GM21515 (cell line): ENCODE results near the gene MARCKS.
"Not testable (repeated sequence)": the region's sequence is repeated elsewhere in the genome, so short reads cannot be mapped to it uniquely, and the experiment has no call there.

Experiments used
- ATAC-seq: cut with Tn5 transposase; IDR thresholded peaks from one replicate; pipeline ENCODE4 v1.9.1; 2021; ENCODE audit not compliant: unreplicated experiment

Gene MARCKS

DNA sequence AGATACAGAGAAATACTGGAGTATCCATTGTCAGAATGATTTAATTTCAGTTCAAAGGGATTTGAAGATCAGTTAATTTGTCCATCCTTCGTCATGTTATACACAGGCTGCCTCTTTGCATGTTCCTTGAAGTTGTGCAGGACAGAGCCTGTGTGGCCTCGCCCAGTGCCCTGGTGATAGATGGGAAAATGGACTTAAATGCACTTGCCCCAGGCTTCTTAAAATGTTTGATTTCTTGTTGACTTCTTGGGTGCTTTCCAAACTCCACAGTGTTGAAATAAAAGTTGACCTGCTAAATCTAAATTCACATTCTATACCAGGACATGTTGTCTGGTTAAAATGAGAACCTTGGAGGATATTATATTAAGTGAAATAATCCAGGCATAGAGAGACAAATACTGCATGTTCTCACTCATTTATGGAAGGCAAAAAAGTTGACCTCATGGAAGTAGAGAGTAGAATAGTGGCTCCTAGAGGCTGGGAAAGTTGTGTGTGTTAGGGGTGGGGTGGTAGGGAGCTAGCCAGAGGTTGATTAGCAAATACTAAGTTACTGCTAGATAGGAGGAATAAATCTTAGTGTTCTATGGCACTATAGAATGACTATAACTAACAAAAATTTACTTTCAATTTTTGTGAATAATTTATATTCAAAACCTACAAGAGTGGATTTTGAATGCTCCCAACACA lies 25.3 kb downstream of the MARCKS start:
- no peak for ATAC-seq

DNA sequence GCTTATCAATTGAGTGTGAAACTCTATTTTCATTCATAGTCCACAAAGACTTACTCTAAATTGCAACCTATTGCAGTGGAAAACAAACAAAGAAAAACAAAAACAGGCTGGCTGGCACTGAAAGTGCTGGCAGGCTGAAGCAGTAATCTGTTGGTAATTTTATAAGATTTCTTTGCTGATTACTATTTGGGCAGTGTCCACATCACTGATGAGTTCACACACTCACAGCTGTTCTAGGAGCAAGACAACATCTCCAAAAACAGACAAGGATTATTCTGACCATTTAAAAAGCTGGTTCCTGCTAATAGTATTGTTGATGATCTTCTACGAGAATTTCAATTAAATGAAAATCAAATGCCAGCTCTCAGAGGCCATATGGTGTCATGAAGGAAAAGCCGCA lies 26.9 kb downstream of the MARCKS start:
- ATAC-seq: no peak

DNA sequence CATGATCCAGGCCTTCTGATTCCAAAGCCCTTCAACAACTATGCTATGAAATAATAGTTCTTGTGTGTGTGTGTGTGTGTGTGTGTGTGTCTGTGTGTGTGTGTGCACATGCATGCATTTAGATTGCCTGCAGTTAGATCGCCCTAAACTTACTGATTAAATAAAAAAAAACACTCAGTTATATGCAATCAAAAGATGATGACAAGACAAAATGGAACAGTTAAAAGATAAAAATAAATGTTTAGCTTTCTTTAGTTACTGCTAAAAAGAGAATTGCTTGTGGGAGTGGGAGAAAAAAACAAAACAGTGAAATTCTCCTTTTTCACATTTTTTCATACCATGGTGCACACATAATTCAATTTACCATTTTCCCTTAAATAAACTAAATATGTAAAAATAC lies 29.4 kb downstream of the MARCKS start:
- ATAC-seq: no peak

DNA sequence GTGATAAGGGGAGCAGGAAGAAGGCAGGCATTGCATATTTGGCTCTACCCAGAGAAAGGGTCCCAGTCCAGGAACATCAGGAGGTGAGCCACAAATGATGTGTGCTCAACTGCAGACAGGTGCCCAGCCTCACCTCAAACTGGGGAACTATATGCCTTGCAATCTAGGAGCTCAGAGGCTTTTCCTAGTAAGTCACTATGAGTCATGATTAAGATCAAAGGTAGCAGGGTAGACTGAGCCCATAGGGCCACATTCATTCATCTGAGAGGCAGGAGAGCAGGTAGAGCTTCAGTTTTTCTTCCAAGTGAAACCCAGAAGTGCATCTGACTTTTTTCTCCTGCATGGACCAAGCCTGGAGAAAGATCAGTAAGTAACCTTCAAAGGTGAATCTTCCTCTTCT lies 31.3 kb downstream of the MARCKS start:
- ATAC-seq: no peak

DNA sequence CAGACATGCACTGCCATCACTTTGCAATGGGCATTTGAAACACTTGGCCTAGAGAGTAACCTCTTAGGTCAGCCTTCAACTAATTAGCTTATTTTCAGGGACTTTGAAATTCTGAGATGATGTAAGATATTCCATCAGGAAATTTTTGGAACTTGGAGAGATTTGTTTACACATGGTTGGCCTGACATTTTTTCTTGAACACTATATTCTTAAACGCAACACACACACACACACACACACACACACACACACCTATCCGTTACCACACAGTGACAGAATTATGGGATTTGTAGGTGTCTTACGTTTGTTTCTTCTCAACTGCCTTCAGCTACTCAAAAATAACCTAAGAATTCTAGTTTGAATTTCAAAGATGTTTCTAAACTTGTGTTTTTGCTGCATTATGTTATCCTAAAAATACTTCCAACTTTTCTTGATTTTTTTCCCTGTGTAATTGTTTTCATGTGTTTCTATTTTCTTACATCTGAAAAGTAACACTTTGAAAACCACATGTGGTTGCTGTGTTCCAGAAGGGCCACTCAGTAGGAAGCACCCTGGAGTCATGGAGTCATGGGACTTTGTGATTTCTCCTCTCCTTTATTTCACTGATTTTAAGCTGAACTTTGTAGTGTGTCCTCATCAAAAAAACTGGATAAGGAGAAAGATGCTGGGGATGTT lies 31.9 kb downstream of the MARCKS start:
- no peak for ATAC-seq

DNA sequence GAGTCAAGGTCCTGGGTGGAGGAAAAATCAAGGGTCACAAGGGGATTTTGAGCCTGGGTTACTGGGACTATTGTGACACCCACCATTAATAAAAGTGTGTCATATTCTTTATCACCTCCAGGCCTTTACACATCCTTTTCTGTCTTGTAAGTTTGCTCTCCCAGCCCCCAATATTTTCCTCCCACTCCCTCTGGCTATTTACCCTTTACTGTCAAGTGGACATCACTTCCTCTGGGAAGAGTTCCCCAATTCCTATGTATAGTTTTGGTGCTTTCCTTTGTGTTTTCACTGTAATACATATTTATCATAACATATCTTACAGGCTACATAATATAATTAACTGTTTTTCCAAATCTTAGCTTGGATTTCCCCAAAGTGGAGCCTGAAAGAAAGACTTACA lies 36.3 kb downstream of the MARCKS start:
- ATAC-seq: no peak

DNA sequence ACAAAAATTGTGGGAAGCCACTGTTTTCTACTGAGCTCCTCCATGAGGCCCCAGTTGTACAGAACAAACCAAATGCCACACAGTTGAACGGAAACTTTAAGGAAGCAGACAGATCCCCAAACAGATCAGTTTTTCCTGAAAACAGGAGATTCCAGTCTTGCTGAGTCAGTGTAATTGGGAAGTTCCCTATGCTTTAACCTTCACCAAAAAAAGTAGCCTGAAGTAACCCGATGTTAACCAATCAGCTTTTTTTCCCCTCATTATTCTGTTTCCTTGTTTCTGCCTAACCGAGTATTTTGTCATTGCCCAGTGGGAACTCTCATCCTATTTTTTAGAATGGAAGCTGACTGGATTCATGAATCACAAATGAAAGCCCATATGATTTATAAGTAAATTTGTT lies 36.7 kb downstream of the MARCKS start:
- no peak for ATAC-seq

DNA sequence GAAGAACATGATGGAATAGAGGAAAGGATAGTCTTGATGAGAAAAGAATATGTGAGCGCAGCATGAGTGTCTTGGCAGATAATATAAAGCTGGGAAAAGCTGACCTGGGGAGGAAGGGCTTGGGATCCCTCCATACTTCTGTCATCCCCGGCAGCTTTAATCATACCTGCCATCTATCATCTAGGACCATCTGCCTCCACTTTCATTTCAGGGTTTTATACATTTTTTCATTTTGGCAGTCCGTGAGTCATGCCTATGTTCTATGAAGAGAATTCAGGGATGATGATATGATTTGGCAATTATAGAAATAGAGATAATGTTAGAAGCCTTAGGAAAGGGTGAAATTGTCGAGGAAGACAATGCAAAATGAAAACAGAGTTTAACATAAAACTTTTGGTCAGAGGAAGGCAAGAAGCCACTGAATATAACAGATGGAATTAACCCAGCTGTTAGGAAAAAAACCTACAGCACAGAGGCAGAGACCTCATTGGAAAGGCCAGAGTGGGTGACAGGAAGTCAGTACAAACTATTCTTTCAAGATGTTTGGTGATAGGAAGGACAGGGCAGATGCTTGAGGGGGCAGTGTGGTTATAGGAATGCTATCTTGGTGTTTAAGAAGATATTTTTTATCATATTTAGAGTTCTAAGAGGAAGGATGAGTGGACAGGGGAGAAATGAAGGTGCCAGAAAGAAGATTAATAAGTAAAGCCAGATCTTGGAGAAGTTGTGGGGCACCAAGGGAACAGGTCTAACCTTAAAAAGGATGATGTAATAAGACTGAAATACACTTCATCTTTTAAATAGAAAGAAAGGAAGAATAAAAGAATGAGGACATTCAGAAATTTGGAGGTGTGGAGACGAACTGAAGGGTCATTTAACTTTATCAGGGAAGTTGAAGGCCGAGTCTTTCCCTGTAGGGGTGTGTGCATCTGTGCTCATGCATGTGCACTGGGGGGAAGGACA lies 37.8 kb downstream of the MARCKS start:
- ATAC-seq: no peak

DNA sequence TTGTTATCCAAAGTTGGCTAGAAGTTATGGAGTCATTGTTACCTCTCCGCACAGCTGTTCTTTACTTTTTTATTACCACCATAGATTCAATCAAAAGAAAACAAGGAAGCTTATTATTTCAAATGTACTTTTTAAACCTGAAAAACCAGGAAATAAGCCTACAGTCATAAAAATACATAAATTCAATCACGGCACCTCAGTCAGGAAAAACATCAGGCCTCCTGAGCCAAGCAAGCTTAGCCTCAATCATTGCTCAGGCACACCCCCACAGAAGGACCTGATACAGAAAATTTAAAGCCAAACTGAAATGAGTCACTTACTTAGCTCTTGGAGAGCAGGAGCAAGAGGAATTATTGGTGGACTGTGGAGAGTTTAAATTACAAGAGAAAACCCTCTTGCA lies 44.3 kb downstream of the MARCKS start:
- no peak for ATAC-seq

DNA sequence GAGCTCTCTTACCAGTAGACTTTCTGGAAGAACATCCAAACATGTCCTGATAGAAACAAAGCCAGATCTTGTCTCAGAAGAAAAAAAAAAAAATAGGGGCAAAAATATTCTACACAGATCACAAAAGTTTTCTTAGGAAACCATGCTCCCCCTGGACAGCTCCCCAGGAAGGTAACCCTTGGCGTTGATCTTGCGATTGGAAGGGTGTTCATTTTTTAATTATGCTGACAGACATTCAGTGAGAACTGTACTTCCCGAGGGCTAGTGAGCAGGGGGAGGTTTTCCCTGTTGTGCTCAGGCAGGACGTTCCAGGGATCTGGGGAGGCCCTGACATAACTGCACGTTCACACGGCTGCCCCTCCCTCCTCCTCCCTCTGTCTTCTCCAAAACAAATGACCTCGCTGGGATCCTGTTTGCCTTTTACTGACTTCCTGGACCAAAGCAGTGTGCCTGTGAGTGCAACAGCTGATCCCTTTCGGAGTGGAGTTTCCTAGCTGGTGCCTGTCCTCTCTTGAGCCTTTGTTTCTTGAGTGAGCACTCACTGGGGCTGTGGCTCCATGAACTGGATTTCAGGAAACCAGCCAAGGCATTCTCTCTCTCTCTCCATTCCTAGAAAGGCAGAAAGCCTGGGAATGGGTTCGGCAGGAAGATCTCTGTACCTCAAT lies 46.7 kb downstream of the MARCKS start:
- ATAC-seq: no peak

DNA sequence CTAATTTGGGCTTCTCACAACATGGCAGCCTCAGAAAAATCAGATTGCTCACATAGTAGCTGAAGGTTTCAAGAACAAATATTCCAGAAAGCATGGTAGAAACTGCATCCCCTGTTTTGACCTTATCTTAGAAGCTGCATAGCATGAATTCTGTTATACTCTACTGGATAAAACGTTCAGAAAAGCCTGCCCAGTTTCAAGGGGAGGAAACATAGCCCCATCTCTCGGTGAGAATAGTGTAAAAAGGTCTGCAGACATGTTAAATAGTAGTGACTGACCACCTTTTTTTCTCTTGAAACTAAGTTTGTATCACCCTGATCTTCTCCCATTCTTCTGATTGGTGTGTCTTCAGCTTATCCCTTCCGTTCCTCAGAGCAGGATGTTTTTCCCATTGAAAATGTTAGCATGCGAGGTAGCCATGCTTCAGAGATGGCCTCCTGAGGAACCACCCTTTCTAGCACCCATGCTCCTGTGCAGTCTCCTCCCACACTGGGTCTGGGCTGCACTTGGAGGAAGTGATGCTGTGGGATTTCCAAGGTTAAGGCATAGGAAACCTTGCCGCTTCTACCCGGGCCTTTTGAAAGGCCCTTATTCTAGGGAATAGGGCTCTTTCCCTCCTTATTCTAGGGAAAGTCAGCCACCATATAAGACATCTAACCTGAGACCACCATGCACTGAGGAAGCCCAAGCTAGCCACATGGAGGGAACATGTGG lies 50.1 kb downstream of the MARCKS start:
- ATAC-seq: no peak

DNA sequence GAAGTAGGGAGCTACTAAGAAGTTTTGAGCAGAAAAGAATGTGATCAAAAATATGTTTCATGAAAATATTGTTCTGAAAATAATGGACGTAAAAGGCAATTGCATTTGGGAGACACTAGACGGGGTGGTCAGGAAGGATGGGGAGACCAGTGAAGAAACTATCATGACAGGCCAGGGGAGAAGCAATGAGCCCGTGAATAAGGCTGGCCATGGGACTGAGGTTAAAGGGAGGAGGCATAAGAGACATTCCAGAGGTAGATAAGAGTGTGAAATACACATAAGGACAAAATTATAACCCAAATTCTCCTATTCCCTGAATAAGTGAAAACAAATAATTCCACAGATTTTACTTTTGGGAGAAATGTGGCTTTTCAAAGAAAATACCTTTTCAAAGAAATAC lies 51.7 kb downstream of the MARCKS start:
- ATAC-seq: no peak

DNA sequence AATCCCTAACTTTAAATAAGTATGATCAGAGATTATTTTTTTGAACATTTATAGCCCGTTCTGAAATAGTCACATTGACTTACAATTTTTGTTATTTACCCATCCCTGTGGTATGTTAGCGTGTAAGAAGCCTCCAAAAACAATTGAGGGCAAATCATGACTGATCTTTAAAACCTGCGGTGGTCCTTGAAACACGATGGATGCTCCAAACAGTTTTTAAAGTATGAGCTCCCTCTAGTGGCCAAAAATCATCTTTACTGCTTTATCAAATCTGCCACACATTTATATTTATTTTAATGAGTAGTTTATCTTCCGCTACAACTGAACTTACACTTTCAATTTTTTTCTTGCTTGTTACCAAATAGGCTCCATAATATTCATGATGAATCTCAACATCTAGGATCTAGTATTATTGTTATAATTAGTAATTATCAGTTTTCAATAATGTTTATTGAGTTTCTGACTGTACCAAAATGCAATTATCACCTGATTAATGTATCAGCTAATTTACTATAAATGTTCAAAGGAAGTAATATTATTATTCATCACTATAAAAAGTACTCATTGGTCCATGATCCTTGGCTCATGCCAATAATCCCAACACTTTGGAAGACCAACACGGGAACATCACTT lies 52.2 kb downstream of the MARCKS start:
- ATAC-seq: peak; percentile 66

DNA sequence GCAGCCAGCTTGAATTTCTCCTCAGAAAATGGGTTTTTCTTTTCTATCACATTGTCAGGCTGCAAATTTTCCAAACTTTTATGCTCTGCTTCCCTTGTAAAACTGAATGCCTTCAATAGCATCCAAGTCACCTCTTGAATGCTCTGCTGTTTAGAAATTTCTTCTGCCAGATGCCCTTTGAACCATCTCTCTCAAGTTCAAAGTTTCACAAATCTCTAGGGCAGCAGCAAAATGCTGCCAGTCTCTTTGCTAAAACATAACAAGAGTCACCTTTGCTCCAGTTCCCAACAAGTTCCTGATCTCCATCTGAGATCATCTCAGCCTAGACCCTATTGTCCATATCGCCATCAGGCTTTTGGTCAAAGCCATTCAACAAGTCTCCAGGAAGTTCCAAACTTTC lies 53.1 kb downstream of the MARCKS start:
- not testable (repeated sequence) for ATAC-seq
